T-cell (primary cell): ENCODE data around the gene NPB. TPM values are rescaled to one million over a fixed set of nuclear protein-coding genes. Genes with fewer than 3 reads are reported as not detected.
A peak's percentile ranks its signal among the peaks of the same experiment; 100 is the strongest.

Source experiments
- ATAC-seq, 4 experiments: fragments of 200-7000 bp in 3 of 4; fragments of 150-1000 bp in 1 of 4; cut with Tn5 transposase; replicated peaks in 1 of 4; 1 replicate in 3 of 4; 2 replicates in 1 of 4; pipeline ENCODE4 v1.10.0; 2021; ENCODE audit warnings: moderate library complexity in 3 of 4, mild to moderate bottlenecking in 2 of 4, moderate number of reproducible peaks in 1 of 4
- CTCF ChIA-PET, 2 donors: fragments of 300-600 bp; sonication (Branson Sonifier 250); formaldehyde crosslinking; loops; one replicate each; lab custom pipeline; 2022; ENCODE audit warnings: antibody characterized with exemption in 2 of 2; lab: Charles Lee
- POLR2A ChIA-PET, 2 donors: fragments of 300-600 bp; sonication (Branson Sonifier 250); formaldehyde crosslinking; loops; one replicate each; lab custom pipeline; 2022; ENCODE audit warnings: antibody characterized with exemption in 2 of 2; lab: Charles Lee
- DNase-seq, 35 experiments: peaks; one replicate each; pipeline versions ENCODE4 v3.0.0 to v3.0.0-alpha.2; 2013 to 2023
- H3K27ac ChIP-seq: one replicate; pipeline ENCODE4 v1.5.1; 2013; ENCODE audit warnings: low read length
- H3K27me3 ChIP-seq, 2 experiments: replicated peaks in 1 of 2; 1 replicate in 1 of 2; 2 replicates in 1 of 2; pipeline versions ENCODE4 v1.6.1 to v1.7.0; 2013; ENCODE audit warnings: low read length in 1 of 2, mixed read lengths in 1 of 2; ENCODE audit not compliant: control insufficient read depth in 2 of 2, insufficient read depth in 2 of 2; ENCODE audit errors: extremely low read depth in 1 of 2
- H3K36me3 ChIP-seq, 2 donors: 1 replicate in 1 of 2; 2 replicates in 1 of 2; pipeline versions ENCODE4 v1.6.1 to v1.7.0; 2013; ENCODE audit warnings: low read length in 1 of 2; ENCODE audit not compliant: control insufficient read depth in 2 of 2, insufficient read depth in 1 of 2; ENCODE audit errors: extremely low read depth in 1 of 2
- H3K4me1 ChIP-seq, 2 experiments: 1 replicate in 1 of 2; 2 replicates in 1 of 2; pipeline versions ENCODE4 v1.6.1 to v1.7.0; 2013; ENCODE audit warnings: low read length in 2 of 2, mixed read lengths in 1 of 2; ENCODE audit not compliant: insufficient read depth in 2 of 2, control insufficient read depth in 1 of 2; ENCODE audit errors: extremely low read depth in 1 of 2
- H3K4me3 ChIP-seq, 2 donors: 1 replicate in 1 of 2; 2 replicates in 1 of 2; pipeline versions ENCODE4 v1.5.1 to v1.7.0; 2013; ENCODE audit warnings: mild to moderate bottlenecking in 2 of 2, low read length in 1 of 2, moderate library complexity in 1 of 2; ENCODE audit not compliant: control insufficient read depth in 1 of 2; ENCODE audit errors: extremely low read depth in 1 of 2
- H3K9me3 ChIP-seq: 2 replicates; pipeline ENCODE4 v1.7.0; 2013
- H3K27ac Mint-ChIP-seq, 2 donors: one replicate each; pipeline ENCODE4 v1.8.0; 2020 to 2021; ENCODE audit warnings: mild to moderate bottlenecking in 2 of 2, mixed read lengths in 2 of 2
- H3K27me3 Mint-ChIP-seq, 2 donors: one replicate each; pipeline ENCODE4 v1.8.0; 2021 to 2022; ENCODE audit warnings: mixed read lengths in 2 of 2
- H3K36me3 Mint-ChIP-seq: one replicate; pipeline ENCODE4 v1.8.0; 2021; ENCODE audit warnings: mixed read lengths
- H3K4me1 Mint-ChIP-seq, 3 donors: one replicate each; pipeline ENCODE4 v1.8.0; 2020 to 2022; ENCODE audit warnings: mixed read lengths in 3 of 3, mild to moderate bottlenecking in 1 of 3
- H3K4me3 Mint-ChIP-seq, 3 donors: one replicate each; pipeline ENCODE4 v1.8.0; 2020 to 2022; ENCODE audit warnings: mild to moderate bottlenecking in 3 of 3, mixed read lengths in 3 of 3, moderate library complexity in 3 of 3
- H3K9me3 Mint-ChIP-seq, 3 donors: one replicate each; pipeline ENCODE4 v1.8.0; 2020 to 2022; ENCODE audit warnings: mixed read lengths in 3 of 3
- WGBS: methylation state at CpG from one replicate; pipeline ENCODE4 v1.1.5; 2013; ENCODE audit warnings: missing lambda C conversion rate; ENCODE audit not compliant: insufficient coverage; 5-methylcytosine and 5-hydroxymethylcytosine counted together
- total RNA-seq, 35 experiments: library from RNA in 6 of 35; stranded (reverse) in 6 of 35; fragments of 120-200 nt in 1 of 35; gene quantifications; one replicate each; pipeline versions ENCODE4 v1.2.1 to v1.2.4 and lab custom pipeline; 2013 to 2026

Gene NPB
- total RNA-seq, 5 donors from 2014 or later (not counting 1 experiment from before 2014, with no cell fraction given), result 0.16 to 0.51 (median 0.41) TPM

GRCh38 chr17:81932333-81932983 is 30.4 kb downstream of the NPB start:
- Mint-ChIP-seq H3K4me3 (no peak overlapping the region), H3K4me1 (peaks cover 0 to 8% (median 6%) of the 10 kb centered on the region in 3 donors), H3K27ac (no peak overlapping the region), H3K9me3 (no peaks in the 10 kb centered on the region), H3K27me3 (peaks cover 0 to 25% of the 10 kb centered on the region in 2 donors), H3K36me3 (no peaks in the 10 kb centered on the region)
- Histone ChIP-seq H3K9me3 (no peaks in the 10 kb centered on the region), H3K27ac (no peak overlapping the region), H3K36me3 (peaks cover 0 to 4% of the 10 kb centered on the region in 2 donors), H3K27me3 (peaks cover 2 to 59% of the 10 kb centered on the region in 2 experiments), H3K4me3 (no peak overlapping the region), H3K4me1 (peaks cover 4 to 22% of the 10 kb centered on the region in 2 experiments)
- ChIA-PET POLR2A (no interaction called here), CTCF (no interaction called here)
- ATAC-seq, result no peak
- 87% methylated on average over 8 of the region's 9 CpGs for WGBS
- DNase-seq, result no peak

- ChIA-PET CTCF (no interaction called here), POLR2A (no interaction called here)
- WGBS, result 64% methylated on average over 11 of the region's 14 CpGs
- no peak overlapping the region for H3K27ac Mint-ChIP-seq
- Histone ChIP-seq H3K9me3 (no peaks in the 10 kb centered on the region), H3K4me1 (peaks cover 4 to 26% of the 10 kb centered on the region in 2 experiments), H3K27me3 (peaks cover 2 to 56% of the 10 kb centered on the region in 2 experiments), H3K27ac (no peak overlapping the region), H3K4me3 (no peak overlapping the region), H3K36me3 (peaks cover 0 to 4% of the 10 kb centered on the region in 2 donors)
- H3K9me3 Mint-ChIP-seq, result no peaks in the 10 kb centered on the region
- no peaks in the 10 kb centered on the region for H3K36me3 Mint-ChIP-seq
- ATAC-seq (no peak), DNase-seq (no peak)
- peaks cover 5 to 11% (median 8%) of the 10 kb centered on the region in 3 donors for H3K4me1 Mint-ChIP-seq
- H3K27me3 Mint-ChIP-seq, result peaks cover 0 to 25% of the 10 kb centered on the region in 2 donors
- no peak overlapping the region for H3K4me3 Mint-ChIP-seq
Measured at GRCh38 chr17:81933178-81933699, 31.2 kb downstream of the NPB start.

- no peak for DNase-seq
- no peaks in the 10 kb centered on the region for H3K9me3 ChIP-seq
- peaks cover 4 to 16% of the 10 kb centered on the region in 2 experiments for H3K4me1 ChIP-seq
- no peaks in the 10 kb centered on the region for H3K9me3 Mint-ChIP-seq
- H3K27ac Mint-ChIP-seq, result no peak overlapping the region
- H3K4me3 Mint-ChIP-seq, result no peak overlapping the region
- peaks cover 5 to 7% (median 6%) of the 10 kb centered on the region in 3 donors for H3K4me1 Mint-ChIP-seq
- ATAC-seq, result no peak
- no peak overlapping the region for H3K27ac ChIP-seq
- H3K36me3 ChIP-seq, result peaks cover 0 to 4% of the 10 kb centered on the region in 2 donors
- no peaks in the 10 kb centered on the region for H3K36me3 Mint-ChIP-seq
- peaks cover 0 to 53% of the 10 kb centered on the region in 2 experiments for H3K27me3 ChIP-seq
- WGBS, result 94% methylated on average over 20 of the region's 23 CpGs
- no peak overlapping the region for H3K4me3 ChIP-seq
- ChIA-PET CTCF (no interaction called here), POLR2A (no interaction called here)
- H3K27me3 Mint-ChIP-seq, result peaks cover 0 to 20% of the 10 kb centered on the region in 2 donors
Measured at GRCh38 chr17:81934098-81934757, 32.2 kb downstream of the NPB start.

- no peak for DNase-seq
- WGBS, result 95% methylated on average over 31 of the region's 38 CpGs
- Histone ChIP-seq H3K9me3 (no peaks in the 10 kb centered on the region), H3K4me3 (no peak overlapping the region), H3K4me1 (peaks cover 4 to 16% of the 10 kb centered on the region in 2 experiments), H3K36me3 (peaks cover 0 to 4% of the 10 kb centered on the region in 2 donors), H3K27me3 (peaks cover 0 to 53% of the 10 kb centered on the region in 2 experiments), H3K27ac (no peak overlapping the region)
- Mint-ChIP-seq H3K9me3 (no peaks in the 10 kb centered on the region), H3K27me3 (peaks cover 0 to 14% of the 10 kb centered on the region in 2 donors), H3K36me3 (no peaks in the 10 kb centered on the region), H3K4me1 (peaks cover 5 to 7% (median 6%) of the 10 kb centered on the region in 3 donors), H3K27ac (no peak overlapping the region), H3K4me3 (peak overlapping the region in 2 of 3 donors; percentile 25 to 77)
- no peak for ATAC-seq
- CTCF ChIA-PET, result no interaction called here
- POLR2A ChIA-PET, result no interaction called here
Measured at GRCh38 chr17:81934850-81935708, 33.0 kb downstream of the NPB start.

GRCh38 chr17:81935709-81936084 is 33.7 kb downstream of the NPB start:
- POLR2A ChIA-PET, result no interaction called here
- CTCF ChIA-PET, result no interaction called here
- peaks cover 0 to 54% of the 10 kb centered on the region in 2 experiments for H3K27me3 ChIP-seq
- no peak overlapping the region for H3K4me3 ChIP-seq
- Mint-ChIP-seq H3K27me3 (peaks cover 0 to 15% of the 10 kb centered on the region in 2 donors), H3K27ac (no peak overlapping the region), H3K4me1 (peaks cover 5 to 7% (median 6%) of the 10 kb centered on the region in 3 donors), H3K9me3 (no peaks in the 10 kb centered on the region), H3K36me3 (no peaks in the 10 kb centered on the region), H3K4me3 (peak overlapping the region; percentile 25 to 77 (median 53))
- H3K36me3 ChIP-seq, result peaks cover 0 to 4% of the 10 kb centered on the region in 2 donors
- ATAC-seq (no peak), DNase-seq (no peak)
- H3K27ac ChIP-seq, result no peak overlapping the region
- H3K4me1 ChIP-seq, result peaks cover 4 to 16% of the 10 kb centered on the region in 2 experiments
- H3K9me3 ChIP-seq, result no peaks in the 10 kb centered on the region
- 92% methylated on average over 6 of the region's 6 CpGs for WGBS

GRCh38 chr17:81939218-81939617 is 37.2 kb downstream of the NPB start:
- Mint-ChIP-seq H3K27me3 (peaks cover 0 to 7% of the 10 kb centered on the region in 2 donors), H3K4me3 (no peak overlapping the region), H3K36me3 (no peaks in the 10 kb centered on the region), H3K27ac (no peak overlapping the region), H3K4me1 (peaks cover 5 to 7% (median 6%) of the 10 kb centered on the region in 3 donors), H3K9me3 (no peaks in the 10 kb centered on the region)
- ATAC-seq (no peak), DNase-seq (no peak)
- Histone ChIP-seq H3K27ac (no peak overlapping the region), H3K36me3 (no peaks in the 10 kb centered on the region), H3K4me3 (no peak overlapping the region), H3K9me3 (no peaks in the 10 kb centered on the region), H3K27me3 (peaks cover 0 to 52% of the 10 kb centered on the region in 2 experiments), H3K4me1 (peaks cover 4 to 16% of the 10 kb centered on the region in 2 experiments)
- ChIA-PET POLR2A (no interaction called here), CTCF (no interaction called here)
- 55% methylated on average over 11 of the region's 15 CpGs for WGBS
